Sigmoid colon (tissue), 7 donors: Measurements from ENCODE around the gene EPHB4. TPM values are rescaled to one million over a fixed set of nuclear protein-coding genes. Genes with fewer than 3 reads are reported as not detected.

Experiments used
- DNase-seq: peaks from one replicate; pipeline ENCODE4 v3.0.0-alpha.2; 2019
- H3K27ac ChIP-seq, 4 donors: fragments of 200-600 bp; sonication (generic); one replicate each; pipeline ENCODE4 v1.5.1; 2016 to 2019; ENCODE audit warnings: mild to moderate bottlenecking in 1 of 4
- H3K27me3 ChIP-seq, 3 donors: fragments of 200-600 bp; sonication (generic); one replicate each; pipeline ENCODE4 v1.5.1; 2019; ENCODE audit warnings: mild to moderate bottlenecking in 1 of 3
- H3K36me3 ChIP-seq, 4 donors: fragments of 200-600 bp; sonication (generic); one replicate each; pipeline ENCODE4 v1.5.1; 2016 to 2019
- H3K4me1 ChIP-seq, 4 donors: fragments of 200-600 bp; sonication (generic); one replicate each; pipeline ENCODE4 v1.5.1; 2017 to 2019
- H3K4me3 ChIP-seq, 4 donors: fragments of 200-600 bp; sonication (generic); one replicate each; pipeline ENCODE4 v1.5.1; 2017 to 2019; ENCODE audit warnings: mild to moderate bottlenecking in 2 of 4, moderate library complexity in 1 of 4
- H3K9me3 ChIP-seq, 4 donors: fragments of 200-600 bp in 3 of 4; sonication (generic) in 3 of 4; one replicate each; pipeline versions ENCODE4 v1.5.1 to v1.6.1; 2013 to 2019
- CTCF ChIP-seq, 4 experiments: fragments of 450-650 bp in 3 of 4; fragments of 200-600 bp in 1 of 4; IDR thresholded peaks; one replicate each; pipeline ENCODE4 v1.5.1; 2016 to 2019; ENCODE audit warnings: antibody characterized with exemption in 4 of 4, mild to moderate bottlenecking in 3 of 4, moderate library complexity in 2 of 4
- EP300 ChIP-seq, 4 donors: sonication (generic); formaldehyde crosslinking; IDR thresholded peaks; one replicate each; pipeline ENCODE4 v1.6.1; 2017; ENCODE audit warnings: antibody characterized with exemption in 4 of 4
- POLR2A ChIP-seq, 2 donors: fragments of 450-650 bp; IDR thresholded peaks; one replicate each; pipeline ENCODE4 v1.6.1; 2016; ENCODE audit warnings: antibody characterized with exemption in 2 of 2, mild to moderate bottlenecking in 2 of 2, moderate library complexity in 2 of 2
- POLR2AphosphoS5 ChIP-seq, 4 donors: sonication (generic); formaldehyde crosslinking; IDR thresholded peaks; one replicate each; pipeline ENCODE4 v1.6.1; 2017; ENCODE audit warnings: antibody characterized with exemption in 4 of 4
- WGBS, 2 donors: extraction: QIAGEN DNeasy Blood & Tissue Kit; methylation state at CpG; one replicate each; pipeline ENCODE4 v1.1.7; 2013; 5-methylcytosine and 5-hydroxymethylcytosine counted together
- intact Hi-C: fragments of 100-400 bp; cut with DNase I; formaldehyde crosslinking; loops from one replicate; pipeline ENCODE4 v1.15.1; 2023
- polyA plus RNA-seq, 3 donors: library from polyadenylated mRNA; stranded (reverse); fragments of 200-250 nt; gene quantifications; one replicate each; pipeline ENCODE4 v1.2.3, GENCODE V29; 2013
- total RNA-seq, 4 donors: library from RNA; depleted of rRNA; stranded (reverse); fragments of >200 nt; gene quantifications; one replicate each; pipeline ENCODE4 v1.1.0, GENCODE V29; 2016
- donor health status: healthy with polysubstance abuse.
- donor health status: Bipolar disorder and iron deficiency.
- donor health status: healthy.

The EPHB4 gene
- total and polyA plus RNA-seq, 7 donors = 5.1 to 35.5 (median 27.3) TPM

GRCh38 chr7:100873599-100874299 is 46.4 kb upstream of the EPHB4 start:
- intact Hi-C loops = loop anchor here (10.0 kb wide), 1 partner anchor 259 kb away; the partner anchor contains the start of gene MOSPD3
- Histone ChIP-seq H3K4me1 (peaks cover 0 to 49% (median 37%) of the 10 kb centered on the region in 4 donors), H3K4me3 (peak overlapping the region; percentile 91 to 99 (median 95)), H3K27me3 (no peaks in the 10 kb centered on the region), H3K27ac (peak overlapping the region; percentile 93 to 97 (median 96)), H3K36me3 (peaks cover 0 to 58% (median 27%) of the 10 kb centered on the region in 4 donors), H3K9me3 (no peaks in the 10 kb centered on the region)
- no peak for DNase-seq
- TF ChIP-seq POLR2A (IDR thresholded peaks at IDR 0.05) (no peak), POLR2AphosphoS5 (IDR thresholded peaks at IDR 0.05) (no peak), CTCF (IDR thresholded peaks at IDR 0.05) (no peak), EP300 (IDR thresholded peaks at IDR 0.05) (no peak)
- WGBS, 2 donors = 94 to 95% methylated on average over 10 of the region's 10 CpGs

- DNase-seq = no peak
- peak in 1 of 4 donors; percentile 12 for TF ChIP-seq POLR2AphosphoS5 (IDR thresholded peaks at IDR 0.05)
- no peak for TF ChIP-seq EP300 (IDR thresholded peaks at IDR 0.05)
- no peak for TF ChIP-seq CTCF (IDR thresholded peaks at IDR 0.05)
- no peak for TF ChIP-seq POLR2A (IDR thresholded peaks at IDR 0.05)
- WGBS, 2 donors = 44 to 51% methylated on average over 27 of the region's 27 CpGs
- peak overlapping the region; percentile 95 to 97 (median 96) for H3K27ac ChIP-seq
- no peaks in the 10 kb centered on the region for H3K27me3 ChIP-seq
- peaks cover 0 to 38% (median 34%) of the 10 kb centered on the region in 4 donors for H3K4me1 ChIP-seq
- intact Hi-C loops = loop anchor here (5.0 to 10.0 kb wide), 2 partner anchors 161 to 393 kb away; partner anchors contain the start of genes POP7 and TSC22D4
- H3K4me3 ChIP-seq = peak overlapping the region; percentile 73 to 89 (median 82)
- H3K36me3 ChIP-seq = peaks cover 0 to 30% (median 23%) of the 10 kb centered on the region in 4 donors
- no peaks in the 10 kb centered on the region for H3K9me3 ChIP-seq
Measured at GRCh38 chr7:100867776-100868485, 40.6 kb upstream of the EPHB4 start.

- TF ChIP-seq POLR2AphosphoS5 (IDR thresholded peaks at IDR 0.05) = peak; percentile 59 to 83 (median 77)
- TF ChIP-seq POLR2A (IDR thresholded peaks at IDR 0.05) = peak in 1 of 2 donors; percentile 24
- TF ChIP-seq CTCF (IDR thresholded peaks at IDR 0.05) = no peak
- peak in 1 of 4 donors; percentile 59 for TF ChIP-seq EP300 (IDR thresholded peaks at IDR 0.05)
- Histone ChIP-seq H3K27me3 (no peaks in the 10 kb centered on the region), H3K4me3 (peak within 1 kb of the TSS; percentile 73 to 89 (median 82)), H3K9me3 (no peaks in the 10 kb centered on the region), H3K4me1 (peaks cover 0 to 38% (median 34%) of the 10 kb centered on the region in 4 donors), H3K36me3 (peaks cover 0 to 27% (median 17%) of the 10 kb centered on the region in 4 donors), H3K27ac (peak within 1 kb of the TSS; percentile 95 to 97 (median 96))
- 1 to 2% methylated on average over 42 of the region's 42 CpGs for WGBS, 2 donors
- peak; percentile 96 for DNase-seq
- intact Hi-C loops = loop anchor here (5.0 to 10.0 kb wide), 2 partner anchors 160 to 392 kb away; partner anchors contain the start of genes POP7 and TSC22D4
Measured at GRCh38 chr7:100867040-100867775, 39.9 kb upstream of the EPHB4 start, which contains the start of gene TRIP6. TSS of gene TRIP6 (plus strand) at chr7:100867387. CDS start at chr7:100867498, 111 bp downstream.

GRCh38 chr7:100866729-100867039 is 39.4 kb upstream of the EPHB4 start:
- Histone ChIP-seq H3K27ac (peak overlapping the region; percentile 95 to 97 (median 96)), H3K4me3 (peak overlapping the region; percentile 73 to 89 (median 82)), H3K9me3 (no peaks in the 10 kb centered on the region), H3K36me3 (peaks cover 0 to 27% (median 15%) of the 10 kb centered on the region in 4 donors), H3K27me3 (no peaks in the 10 kb centered on the region), H3K4me1 (peaks cover 0 to 38% (median 34%) of the 10 kb centered on the region in 4 donors)
- 27 to 52% methylated on average over 5 of the region's 5 CpGs for WGBS, 2 donors
- no peak for TF ChIP-seq CTCF (IDR thresholded peaks at IDR 0.05)
- TF ChIP-seq EP300 (IDR thresholded peaks at IDR 0.05) = no peak
- TF ChIP-seq POLR2A (IDR thresholded peaks at IDR 0.05) = no peak
- no peak for TF ChIP-seq POLR2AphosphoS5 (IDR thresholded peaks at IDR 0.05)
- DNase-seq = no peak
- intact Hi-C loops = loop anchor here (5.0 to 10.0 kb wide), 2 partner anchors 159 to 392 kb away; partner anchors contain the start of genes POP7 and TSC22D4
